ENCODE measurements around the gene ZMIZ1. TPM values are rescaled to one million over a fixed set of nuclear protein-coding genes. Genes with fewer than 3 reads are reported as not detected.
A peak's percentile ranks its signal among the peaks of the same experiment; 100 is the strongest.

The ZMIZ1 gene
- total RNA-seq, 1 donor = 23.3 TPM

DNA sequence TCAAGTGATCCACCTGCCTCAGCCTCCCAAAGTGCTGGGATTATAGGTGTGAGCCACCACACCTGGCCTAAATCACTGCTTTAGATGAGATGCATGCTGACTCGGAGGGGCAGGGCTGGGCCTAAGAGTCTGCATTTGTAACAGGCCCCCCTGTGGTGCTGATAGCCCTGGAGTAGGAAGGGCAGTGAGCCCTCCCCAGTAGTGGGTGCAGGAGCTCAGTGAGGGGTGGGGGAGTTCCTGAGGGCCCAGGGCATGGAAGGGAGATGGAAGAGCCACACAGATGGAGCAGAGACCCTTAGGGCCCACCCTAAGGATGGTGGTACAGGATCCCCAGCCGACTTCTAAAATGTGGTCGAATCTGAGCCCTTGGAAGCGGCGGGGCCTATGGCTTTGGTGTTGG is 146.8 kb downstream of the ZMIZ1 start:
- TF ChIP-seq CTCF (IDR thresholded peaks at IDR 0.05; ENCODE audit: insufficient read depth, low read depth, low read length) = no peak
- no peak for DNase-seq (ENCODE audit: low read depth)

DNA sequence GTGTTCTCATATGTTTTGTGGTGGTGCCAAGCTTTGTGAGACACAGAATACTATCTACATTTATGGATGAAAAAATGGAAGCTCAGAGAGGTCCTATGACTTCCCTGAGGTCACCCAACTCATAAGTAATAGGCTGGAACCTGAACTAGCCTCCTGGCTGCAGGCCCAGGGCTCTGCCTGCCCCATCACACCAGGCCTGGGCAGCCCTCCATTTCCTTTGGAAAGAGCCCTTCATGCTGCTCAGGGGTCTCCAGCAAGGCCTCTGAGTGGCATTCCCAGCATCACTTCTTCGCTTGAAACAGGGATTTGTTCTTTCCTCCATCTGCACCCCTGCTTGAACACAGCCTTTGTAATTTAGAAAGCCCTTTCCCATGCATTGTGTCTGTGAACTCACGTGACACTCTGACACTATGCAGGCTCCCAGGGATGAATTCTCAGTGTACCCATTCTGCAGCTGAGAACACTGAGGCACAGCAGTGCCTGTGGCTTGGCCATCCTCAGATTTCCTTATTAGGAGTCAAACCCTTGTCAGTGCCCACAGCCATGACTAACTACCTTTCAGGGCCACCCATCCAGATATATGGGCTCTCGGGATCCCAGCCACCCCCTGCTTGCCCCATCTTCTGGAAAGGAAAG is 150.7 kb downstream of the ZMIZ1 start:
- TF ChIP-seq CTCF (IDR thresholded peaks at IDR 0.05; ENCODE audit: insufficient read depth, low read depth, low read length) = no peak
- DNase-seq (ENCODE audit: low read depth) = peak; percentile 38

More for the DNA sequence above, 146.8 kb downstream of the ZMIZ1 start:
- no peak overlapping the region for H3K4me3 ChIP-seq (ENCODE audit: low read depth, low read length)

GRCh38 chr10:79220307-79220706 is 151.5 kb downstream of the ZMIZ1 start:
- DNase-seq (ENCODE audit: low read depth) = no peak
- H3K4me3 ChIP-seq (ENCODE audit: low read depth, low read length) = no peak overlapping the region
- no peak for TF ChIP-seq CTCF (IDR thresholded peaks at IDR 0.05; ENCODE audit: insufficient read depth, low read depth, low read length)

More for the DNA sequence above, 150.7 kb downstream of the ZMIZ1 start:
- H3K4me3 ChIP-seq (ENCODE audit: low read depth, low read length) = no peak overlapping the region

DNA sequence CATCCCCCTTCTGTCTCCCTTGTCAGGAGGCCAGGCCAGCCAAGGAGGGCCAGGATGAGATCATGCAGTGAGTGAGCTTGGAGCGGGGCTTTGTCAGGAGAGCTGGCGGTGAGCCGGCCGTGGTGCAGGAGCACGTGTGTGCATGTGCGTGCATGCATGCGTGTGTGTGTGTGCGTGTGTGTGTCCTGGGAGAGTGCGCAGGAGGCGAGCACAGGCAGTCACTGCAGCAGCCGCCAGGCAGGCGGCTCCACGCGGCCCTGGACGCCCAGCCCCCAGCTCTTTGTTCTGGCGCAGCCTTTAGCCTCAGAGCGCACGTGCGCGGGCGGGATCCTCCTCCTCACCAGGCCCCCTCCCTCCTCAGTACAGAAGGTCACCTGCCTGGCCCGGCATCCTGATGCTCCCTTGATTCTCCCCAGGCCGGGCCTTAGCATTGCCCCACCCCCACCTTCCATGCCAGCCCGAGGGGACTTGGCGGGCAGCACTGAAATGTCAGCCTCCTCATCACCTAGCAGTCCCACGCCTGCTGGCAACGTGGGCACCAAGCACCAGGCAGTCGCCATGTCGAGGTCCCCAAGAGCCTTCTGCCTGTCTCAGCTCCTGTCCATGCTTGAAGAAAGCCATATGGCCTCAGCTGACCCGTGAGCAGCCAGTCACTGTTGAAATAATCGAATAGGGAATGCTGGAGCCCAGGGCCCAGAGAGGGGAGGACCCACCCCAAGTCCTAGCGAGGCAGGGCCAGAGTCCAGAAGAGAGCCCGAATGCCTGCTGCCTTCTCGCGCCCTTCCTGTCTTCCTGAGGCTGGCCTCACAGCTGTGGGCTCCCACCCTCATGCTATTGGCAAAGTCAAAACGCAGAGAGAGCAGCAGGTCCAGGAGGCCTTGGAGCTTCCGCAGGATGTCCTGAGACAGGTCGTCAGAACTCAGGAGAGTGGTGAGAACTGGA is 152.6 kb downstream of the ZMIZ1 start:
- H3K4me3 ChIP-seq (ENCODE audit: low read depth, low read length) = no peak overlapping the region
- TF ChIP-seq CTCF (IDR thresholded peaks at IDR 0.05; ENCODE audit: insufficient read depth, low read depth, low read length) = no peak
- DNase-seq (ENCODE audit: low read depth) = peak; percentile 74

GRCh38 chr10:79222186-79222585 is 153.4 kb downstream of the ZMIZ1 start:
- TF ChIP-seq CTCF (IDR thresholded peaks at IDR 0.05; ENCODE audit: insufficient read depth, low read depth, low read length) = no peak
- DNase-seq (ENCODE audit: low read depth) = no peak
- H3K4me3 ChIP-seq (ENCODE audit: low read depth, low read length) = no peak overlapping the region

DNA sequence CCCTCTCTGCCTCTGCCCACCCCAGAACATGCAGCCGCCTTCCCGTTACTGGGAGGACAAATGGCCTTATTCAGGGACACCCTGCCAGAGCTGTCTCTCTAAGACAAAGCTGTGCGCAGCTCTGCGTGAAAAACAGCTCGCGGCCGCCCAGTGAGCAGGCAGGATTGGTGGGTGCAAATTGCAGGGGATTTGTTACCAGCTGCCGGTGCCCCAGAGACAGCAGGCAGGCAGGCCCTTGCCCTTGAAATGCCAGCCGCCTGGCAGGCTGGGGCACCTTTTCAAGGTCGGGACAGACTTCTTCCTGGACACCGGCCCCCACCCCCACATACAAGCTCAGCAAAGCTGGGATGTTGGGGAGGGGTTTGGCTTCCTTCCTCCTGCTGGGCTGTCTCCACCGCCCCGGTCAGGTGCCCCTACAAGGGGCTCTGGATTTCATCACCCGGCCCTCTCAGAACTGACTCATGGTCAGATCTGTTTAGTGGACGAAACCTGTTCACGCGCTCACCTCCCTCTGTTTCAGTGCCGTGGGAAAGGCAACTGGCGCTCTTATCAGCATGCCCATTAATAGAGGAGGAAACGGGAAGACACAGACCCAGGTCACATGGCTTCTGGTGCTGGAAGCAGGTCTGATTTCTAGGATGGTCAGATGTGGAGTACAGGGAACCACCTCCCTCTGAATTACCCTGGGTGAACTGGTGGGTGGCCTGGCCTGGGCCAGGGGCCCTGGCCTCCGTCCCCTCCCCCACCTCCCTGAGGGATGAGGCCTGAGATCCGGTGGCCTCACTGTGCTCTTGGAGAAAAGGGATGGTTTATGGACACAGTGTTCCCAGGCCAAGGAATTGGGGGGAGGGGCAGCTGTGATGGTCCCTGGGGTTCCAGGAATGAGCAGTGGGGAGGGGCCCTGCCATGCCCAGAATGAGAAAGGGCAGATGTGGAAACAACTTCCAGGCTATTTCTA is 154.6 kb downstream of the ZMIZ1 start:
- H3K4me3 ChIP-seq (ENCODE audit: low read depth, low read length) = no peak overlapping the region
- peak; percentile 99 for DNase-seq (ENCODE audit: low read depth)
- TF ChIP-seq CTCF (IDR thresholded peaks at IDR 0.05; ENCODE audit: insufficient read depth, low read depth, low read length) = no peak
